Spleen (tissue), 11 donors: ENCODE results near the gene NOP16. TPM values are rescaled to one million over a fixed set of nuclear protein-coding genes. Genes with fewer than 3 reads are reported as not detected.
A peak's percentile ranks its signal among the peaks of the same experiment; 100 is the strongest.

Source experiments
- DNase-seq: peaks from one replicate; pipeline ENCODE4 v3.0.0-alpha.2; 2020
- H3K27ac ChIP-seq, 8 donors: fragments of 200-600 bp; sonication (generic) in 7 of 8; 1 replicate in 4 of 8; 2 replicates in 4 of 8; pipeline versions ENCODE4 v1.5.0 to v1.8.0; 2016 to 2021; ENCODE audit warnings: inconsistent platforms in 4 of 8, mild to moderate bottlenecking in 4 of 8, moderate library complexity in 1 of 8
- H3K27me3 ChIP-seq, 7 donors: fragments of 200-600 bp; sonication (generic) in 6 of 7; replicated peaks in 1 of 7; 1 replicate in 4 of 7; 2 replicates in 3 of 7; pipeline versions ENCODE4 v1.5.0 to v1.8.0; 2016 to 2021; ENCODE audit warnings: inconsistent platforms in 3 of 7, mild to moderate bottlenecking in 1 of 7
- H3K36me3 ChIP-seq, 6 donors: fragments of 200-600 bp; sonication (generic) in 5 of 6; 1 replicate in 4 of 6; 2 replicates in 2 of 6; pipeline versions ENCODE4 v1.5.0 to v1.8.0; 2016 to 2021; ENCODE audit warnings: inconsistent platforms in 2 of 6
- H3K4me1 ChIP-seq, 6 donors: fragments of 200-600 bp; sonication (generic) in 5 of 6; 1 replicate in 3 of 6; 2 replicates in 3 of 6; pipeline versions ENCODE4 v1.5.0 to v1.8.0; 2016 to 2021; ENCODE audit warnings: inconsistent platforms in 3 of 6
- H3K4me3 ChIP-seq, 8 donors: fragments of 200-600 bp; sonication (generic) in 7 of 8; 1 replicate in 4 of 8; 2 replicates in 4 of 8; pipeline versions ENCODE4 v1.5.0 to v1.8.0; 2016 to 2021; ENCODE audit warnings: inconsistent platforms in 4 of 8, mild to moderate bottlenecking in 4 of 8, moderate library complexity in 2 of 8
- H3K9me3 ChIP-seq, 8 donors: fragments of 200-600 bp; sonication (generic) in 7 of 8; 1 replicate in 4 of 8; 2 replicates in 4 of 8; pipeline versions ENCODE4 v1.5.0 to v1.8.0; 2016 to 2021; ENCODE audit warnings: inconsistent platforms in 4 of 8
- CTCF ChIP-seq, 11 experiments: fragments of 200-600 bp in 7 of 11; fragments of 450-650 bp in 4 of 11; sonication (generic) in 4 of 11; IDR thresholded peaks in 8 of 11; conservative IDR thresholded peaks in 3 of 11; 1 replicate in 7 of 11; 2 replicates in 4 of 11; pipeline versions ENCODE4 v1.4.0 to v1.8.0; 2016 to 2021; ENCODE audit warnings: antibody characterized with exemption in 11 of 11, inconsistent platforms in 4 of 11, mild to moderate bottlenecking in 1 of 11
- POLR2A ChIP-seq, 3 donors: fragments of 450-650 bp; IDR thresholded peaks; one replicate each; pipeline ENCODE4 v1.5.1; 2017; ENCODE audit warnings: antibody characterized with exemption in 3 of 3, mild to moderate bottlenecking in 1 of 3
- POLR2AphosphoS5 ChIP-seq, 3 donors: sonication (generic); formaldehyde crosslinking; IDR thresholded peaks; one replicate each; pipeline ENCODE4 v1.5.1; 2017; ENCODE audit warnings: antibody characterized with exemption in 3 of 3
- WGBS, 5 donors: extraction: QIAGEN DNeasy Blood & Tissue Kit in 3 of 5; methylation state at CpG; one replicate each; pipeline versions ENCODE4 v1.1.5 to v1.1.7; 2013 to 2018; 5-methylcytosine and 5-hydroxymethylcytosine counted together
- intact Hi-C: fragments of 100-400 bp; cut with DNase I; formaldehyde crosslinking; loops from one replicate; pipeline ENCODE4 v1.15.0; 2023; ENCODE audit warnings: low total_unique reads
- polyA plus RNA-seq, 3 donors: library from polyadenylated mRNA; stranded (reverse); fragments of 200-250 nt; gene quantifications; one replicate each; pipeline ENCODE4 v1.2.1, GENCODE V29; 2013
- total RNA-seq, 7 donors: library from RNA; depleted of rRNA in 3 of 7; stranded (reverse); fragments of >200 nt in 3 of 7; fragmentation: NEBNext Ultra II Directional in 4 of 7; extraction: Animal tissue kit (Norgen Biotek cat#: 25700) in 4 of 7; gene quantifications; one replicate each; pipeline versions ENCODE4 v1.1.0 to v1.2.1, GENCODE V29; 2016 to 2021
- donor health status: healthy with polysubstance abuse.
- donor health status: DM: no; HTN: no; CAD: no; lungs with moderate emphysema.
- donor health status: DM: no; HTN: no; CAD: no.
- donor health status: Bipolar disorder and iron deficiency.
- donor health status: healthy.
- donor health status: DM: no; HTN: no; CAD: no.
- donor health status: DM: yes; HTN: yes; CAD: no.

The NOP16 gene
- total and polyA plus RNA-seq, 10 donors: 5.9 to 47.1 (median 15.1) TPM

- peaks cover 0 to 18% (median 0%) of the 10 kb centered on the region in 7 donors for H3K27me3 ChIP-seq
- WGBS, 5 donors: 69 to 75% (median 74%) methylated on average over 38 of the region's 38 CpGs
- peak overlapping the region in 3 of 8 donors; percentile 64 to 77 (median 76) for H3K27ac ChIP-seq
- intact Hi-C loops: no loop called here
- H3K4me1 ChIP-seq: peaks cover 10 to 41% (median 26%) of the 10 kb centered on the region in 6 donors
- TF ChIP-seq CTCF (IDR thresholded peaks at IDR 0.05 in 8 of 11, conservative IDR thresholded peaks at IDR 0.05 in 3 of 11): no peak
- TF ChIP-seq POLR2A (IDR thresholded peaks at IDR 0.05): no peak
- no peak for TF ChIP-seq POLR2AphosphoS5 (IDR thresholded peaks at IDR 0.05)
- DNase-seq: peak; percentile 81
- H3K36me3 ChIP-seq: peaks cover 0 to 33% (median 0%) of the 10 kb centered on the region in 6 donors
- H3K9me3 ChIP-seq: no peaks in the 10 kb centered on the region
- peak overlapping the region; percentile 65 to 96 (median 80) for H3K4me3 ChIP-seq
Measured at GRCh38 chr5:176366232-176366894, 22.0 kb downstream of the NOP16 start.

GRCh38 chr5:176365351-176366231 is 22.8 kb downstream of the NOP16 start, which contains the start of gene ARL10:
Gene ARL10, plus strand, starts transcription at chr5:176365487. Its CDS starts 77 bp downstream, at chr5:176365564.
- H3K9me3 ChIP-seq: no peaks in the 10 kb centered on the region
- peaks cover 0 to 18% (median 0%) of the 10 kb centered on the region in 7 donors for H3K27me3 ChIP-seq
- H3K27ac ChIP-seq: peak within 1 kb of the TSS; percentile 42 to 77 (median 62)
- H3K4me3 ChIP-seq: peak within 1 kb of the TSS; percentile 65 to 96 (median 80)
- WGBS, 5 donors: 0 to 2% (median 1%) methylated on average over 32 to 108 of the region's 108 CpGs
- peak; percentile 89 for DNase-seq
- intact Hi-C loops: no loop called here
- TF ChIP-seq CTCF (IDR thresholded peaks at IDR 0.05 in 8 of 11, conservative IDR thresholded peaks at IDR 0.05 in 3 of 11) (no peak), POLR2AphosphoS5 (IDR thresholded peaks at IDR 0.05) (peak in 2 of 3 donors; percentile 64 to 67)
- peaks cover 10 to 47% (median 32%) of the 10 kb centered on the region in 6 donors for H3K4me1 ChIP-seq
- H3K36me3 ChIP-seq: peaks cover 0 to 27% (median 0%) of the 10 kb centered on the region in 6 donors

- Histone ChIP-seq H3K4me1 (peaks cover 18 to 55% (median 39%) of the 10 kb centered on the region in 6 donors), H3K4me3 (peak overlapping the region; percentile 65 to 96 (median 80)), H3K27ac (peak overlapping the region; percentile 42 to 77 (median 62)), H3K36me3 (peaks cover 0 to 20% (median 0%) of the 10 kb centered on the region in 6 donors), H3K27me3 (peaks cover 0 to 18% (median 0%) of the 10 kb centered on the region in 7 donors), H3K9me3 (no peaks in the 10 kb centered on the region)
- intact Hi-C loops: no loop called here
- peak in 1 of 3 donors; percentile 68 for TF ChIP-seq POLR2AphosphoS5 (IDR thresholded peaks at IDR 0.05)
- TF ChIP-seq POLR2A (IDR thresholded peaks at IDR 0.05): no peak
- DNase-seq: no peak
- 23 to 31% (median 26%) methylated on average over 21 to 28 of the region's 28 CpGs for WGBS, 5 donors
Measured at GRCh38 chr5:176364765-176365350, 23.5 kb downstream of the NOP16 start.

GRCh38 chr5:176362233-176362490 is 26.2 kb downstream of the NOP16 start:
- peaks cover 0 to 26% (median 5%) of the 10 kb centered on the region in 6 donors for H3K36me3 ChIP-seq
- no peak for TF ChIP-seq POLR2A (IDR thresholded peaks at IDR 0.05)
- no peak for TF ChIP-seq POLR2AphosphoS5 (IDR thresholded peaks at IDR 0.05)
- no peak for TF ChIP-seq CTCF (IDR thresholded peaks at IDR 0.05 in 8 of 11, conservative IDR thresholded peaks at IDR 0.05 in 3 of 11)
- H3K27ac ChIP-seq: peak overlapping the region; percentile 69 to 91 (median 84)
- 47 to 53% (median 49%) methylated on average over 8 of the region's 8 CpGs for whole genome bisulfite sequencing, 5 donors
- DNase-seq: no peak
- H3K27me3 ChIP-seq: peaks cover 0 to 18% (median 0%) of the 10 kb centered on the region in 7 donors
- peaks cover 25 to 77% (median 50%) of the 10 kb centered on the region in 6 donors for H3K4me1 ChIP-seq
- H3K9me3 ChIP-seq: no peaks in the 10 kb centered on the region
- H3K4me3 ChIP-seq: peak overlapping the region; percentile 63 to 93 (median 82)
- intact Hi-C loops: no loop called here
